CD4-positive, alpha-beta T cell treated with Interleukin-17A for 4 hours (primary cell): ENCODE results near the gene CLASP1.
"Not testable (repeated sequence)": the region's sequence is repeated elsewhere in the genome, so short reads cannot be mapped to it uniquely, and the experiment has no call there.

Experiments used
- DNase-seq: peaks from one replicate; pipeline ENCODE4 v3.0.0-alpha.2; 2020; ENCODE audit warnings: mixed read lengths

Gene CLASP1

DNA sequence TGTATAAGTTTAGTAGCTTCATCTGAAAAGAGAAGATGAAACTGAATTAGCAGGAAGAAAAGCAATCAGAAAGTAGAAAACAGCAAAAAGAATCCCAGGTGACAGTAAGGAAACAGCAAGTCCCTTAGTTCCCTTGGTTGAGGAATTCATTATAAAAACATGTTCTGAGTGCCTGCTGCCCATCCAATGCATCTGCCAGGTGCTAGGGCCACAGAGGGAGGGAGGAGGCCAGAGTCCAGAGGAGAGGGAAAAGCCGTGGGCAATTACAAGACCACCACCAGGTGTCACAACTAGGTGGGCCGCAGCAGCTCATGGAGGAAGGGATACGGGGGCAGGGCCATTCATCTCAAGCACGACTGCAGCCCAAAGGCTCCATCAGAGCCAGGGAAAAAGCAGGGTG lies 308.3 kb downstream of the CLASP1 start:
- no peak for DNase-seq

DNA sequence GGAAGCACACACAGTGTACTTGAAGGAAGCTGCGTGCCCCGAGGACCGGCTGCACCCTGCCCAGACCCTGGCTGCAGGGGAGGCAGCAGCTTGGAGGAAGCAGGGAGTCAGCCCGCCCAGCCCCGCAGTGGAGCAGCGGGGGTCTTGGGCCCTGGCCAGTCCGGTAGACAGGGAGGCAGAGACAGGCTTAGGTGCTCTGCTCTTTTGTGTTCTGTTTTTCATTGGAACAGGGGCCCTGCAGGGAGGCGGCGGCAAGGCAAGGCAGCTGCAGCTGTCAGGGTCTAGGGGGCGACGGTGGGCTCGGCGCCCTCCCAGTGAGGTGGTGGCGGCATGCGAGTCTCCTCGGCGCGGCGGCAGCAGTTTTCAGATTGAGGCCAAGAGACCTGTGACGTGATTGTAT lies 311.0 kb downstream of the CLASP1 start:
- DNase-seq, result no peak

DNA sequence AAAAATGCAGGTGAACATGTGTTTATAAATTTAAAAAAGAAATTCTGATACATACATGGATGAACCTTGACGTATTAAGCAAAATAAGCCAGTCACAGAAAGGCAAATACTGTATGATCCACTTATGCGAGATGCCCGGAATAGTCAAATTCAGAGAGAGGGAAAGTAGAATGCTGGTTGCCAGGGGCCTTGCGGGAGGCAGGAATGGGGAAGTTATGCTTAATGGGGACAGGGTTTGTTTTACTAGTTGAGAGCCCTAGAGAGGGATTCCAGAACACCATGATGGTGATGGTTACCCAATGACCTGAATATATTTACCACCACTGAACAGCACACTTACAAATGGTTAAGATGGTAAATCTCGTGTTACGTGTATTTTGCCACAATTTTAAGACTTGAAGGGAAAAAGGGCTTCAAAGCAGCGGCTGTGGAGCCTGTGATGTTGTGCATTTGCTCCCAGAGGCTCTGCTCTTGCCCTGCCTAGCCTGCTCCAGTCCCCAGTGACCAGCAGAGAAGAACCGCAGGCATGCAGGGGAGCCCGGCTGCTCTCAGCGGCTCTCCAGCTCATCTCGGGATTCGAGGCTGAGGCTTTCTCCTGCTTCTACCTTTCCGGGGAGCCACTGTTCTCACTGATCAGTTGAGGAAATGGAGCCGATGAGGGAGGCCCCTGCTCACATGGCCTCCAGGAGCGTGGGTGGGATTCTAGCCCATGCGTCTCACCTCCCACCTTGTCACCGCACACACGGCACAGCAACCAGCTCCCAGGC lies 312.6 kb downstream of the CLASP1 start:
- no peak for DNase-seq

DNA sequence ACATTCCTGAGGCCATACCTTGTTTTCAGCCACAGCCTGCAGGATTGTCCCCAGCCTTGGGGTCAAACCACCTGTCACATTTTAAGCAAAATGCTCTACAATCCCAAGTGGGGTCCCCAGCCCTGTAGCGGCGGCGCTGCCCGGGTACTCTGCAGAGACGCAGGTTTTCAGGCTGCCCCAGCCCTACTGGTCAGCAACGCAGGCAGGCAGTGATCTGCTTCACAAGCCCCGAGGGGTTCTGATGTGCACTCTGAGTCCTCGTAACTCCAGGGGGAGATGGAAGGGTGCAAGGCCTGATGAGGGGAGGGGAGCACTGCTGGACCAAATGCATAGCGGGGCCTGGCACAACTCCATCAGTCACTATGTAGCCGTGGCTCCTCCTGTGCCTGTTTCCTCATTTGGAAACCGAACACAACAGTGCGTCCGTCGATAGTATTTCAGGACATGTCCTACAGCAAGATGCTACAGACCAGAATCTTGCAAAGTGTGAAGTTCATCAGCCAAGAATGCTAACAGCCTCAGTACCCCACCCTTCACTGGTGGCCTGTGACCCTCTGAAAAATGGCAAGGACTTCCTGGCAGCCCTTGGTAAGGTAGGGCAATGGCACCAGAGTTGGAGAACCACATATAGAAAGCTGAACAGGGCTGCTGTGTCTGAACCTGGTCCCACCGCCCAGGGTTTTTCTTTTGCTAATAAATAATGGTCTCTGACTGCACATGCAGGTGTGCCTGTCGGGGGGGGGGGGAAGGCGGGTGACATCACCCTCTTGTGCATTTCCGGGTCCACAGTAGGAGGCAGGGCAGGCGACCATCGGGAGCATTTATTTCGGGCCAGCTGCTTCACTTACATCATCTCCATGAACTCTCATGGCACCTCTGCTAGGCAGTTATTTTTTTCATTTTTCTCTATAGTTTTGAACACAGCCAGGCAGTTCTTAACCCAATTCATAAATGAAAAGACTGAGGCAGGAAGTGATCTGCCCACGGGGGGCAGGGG lies 313.7 kb downstream of the CLASP1 start:
- no peak for DNase-seq

DNA sequence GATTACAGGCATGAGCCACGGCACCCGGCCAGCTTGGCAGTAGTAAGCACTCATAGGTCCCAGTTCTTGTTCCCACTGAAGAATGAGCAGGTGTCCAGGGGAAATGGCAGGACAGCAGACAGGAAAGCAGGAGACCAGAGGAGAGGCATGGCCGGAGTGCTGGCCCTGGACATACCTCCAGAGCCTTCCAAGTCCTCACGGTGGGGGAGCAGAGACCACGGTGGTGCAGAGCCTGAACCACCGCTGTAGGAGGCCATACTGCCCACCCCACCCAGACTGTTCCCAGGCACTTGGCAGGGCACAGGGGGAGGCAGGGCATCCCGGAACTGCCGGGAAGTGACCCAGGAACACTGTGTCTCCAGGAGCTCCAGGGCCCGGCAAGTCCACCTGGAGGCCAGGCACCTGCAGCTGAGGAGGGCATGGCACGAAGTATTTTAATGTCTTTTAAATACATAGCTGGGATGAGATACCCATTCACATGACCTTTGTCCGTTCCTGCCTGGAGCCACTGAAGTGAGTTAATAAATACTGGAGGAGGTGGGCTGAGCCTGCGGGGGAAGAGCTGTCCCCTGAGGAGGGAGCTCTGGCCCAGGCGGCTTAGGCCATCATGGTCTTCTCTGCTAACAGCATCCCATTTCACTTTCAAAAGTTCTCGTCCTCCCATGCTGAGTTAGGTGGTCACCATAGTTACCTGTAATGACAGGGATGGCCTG lies 314.5 kb downstream of the CLASP1 start:
- no peak for DNase-seq

DNA sequence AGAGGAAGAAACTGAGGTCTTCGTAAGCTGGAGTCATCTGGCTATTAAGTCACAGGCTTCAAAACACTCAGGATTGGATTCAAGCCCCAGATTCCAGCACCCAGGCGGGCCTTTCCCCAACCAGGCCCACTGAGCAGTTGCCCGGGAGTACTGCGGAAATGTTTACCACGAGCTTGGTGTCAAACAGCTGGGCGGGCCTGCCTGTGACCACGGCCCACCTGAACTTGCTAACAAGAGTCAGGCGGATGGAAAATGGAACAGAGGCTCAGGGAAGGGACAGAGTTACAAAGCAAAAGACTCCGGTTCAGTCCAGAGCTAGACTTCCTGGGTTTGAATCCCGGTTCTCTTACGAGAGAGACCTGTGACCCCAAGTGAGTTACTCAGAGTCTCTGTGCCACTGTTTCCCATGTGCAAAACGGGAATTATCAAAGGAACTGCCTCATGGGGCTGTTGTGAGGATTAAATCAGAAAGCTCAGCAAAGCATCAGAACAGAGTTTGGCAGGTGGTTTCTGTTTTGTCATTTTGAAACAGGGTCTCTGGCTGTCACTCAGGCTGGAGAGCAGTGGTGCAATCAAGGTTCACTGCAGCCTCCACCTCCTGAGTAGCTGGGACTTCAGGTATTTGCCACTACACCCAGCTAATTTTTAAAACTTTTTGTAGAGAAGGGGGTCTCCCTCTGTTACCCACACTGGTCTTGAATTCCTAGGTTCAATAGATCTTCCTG lies 315.3 kb downstream of the CLASP1 start:
- DNase-seq, result no peak

DNA sequence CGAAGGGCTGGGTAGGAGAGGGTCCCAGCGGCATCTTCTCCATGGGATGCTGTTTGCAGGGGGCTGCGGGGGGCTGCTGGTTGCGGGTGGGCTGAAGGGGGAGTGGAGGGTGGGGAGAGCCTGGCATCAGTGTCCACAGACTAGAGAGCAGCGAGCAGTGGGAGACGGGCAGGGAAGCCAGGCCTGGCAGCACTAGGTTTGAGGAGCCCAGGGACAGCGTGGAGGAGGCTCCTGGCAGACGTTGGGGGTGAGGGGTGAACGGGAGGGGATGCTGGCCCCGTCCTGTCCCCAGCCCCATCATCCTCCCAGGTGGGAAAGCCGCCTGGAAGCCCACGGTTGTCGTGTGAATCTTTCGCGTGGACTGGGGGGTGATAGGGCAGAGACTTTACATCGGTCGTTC lies 316.0 kb downstream of the CLASP1 start:
- DNase-seq, result no peak

DNA sequence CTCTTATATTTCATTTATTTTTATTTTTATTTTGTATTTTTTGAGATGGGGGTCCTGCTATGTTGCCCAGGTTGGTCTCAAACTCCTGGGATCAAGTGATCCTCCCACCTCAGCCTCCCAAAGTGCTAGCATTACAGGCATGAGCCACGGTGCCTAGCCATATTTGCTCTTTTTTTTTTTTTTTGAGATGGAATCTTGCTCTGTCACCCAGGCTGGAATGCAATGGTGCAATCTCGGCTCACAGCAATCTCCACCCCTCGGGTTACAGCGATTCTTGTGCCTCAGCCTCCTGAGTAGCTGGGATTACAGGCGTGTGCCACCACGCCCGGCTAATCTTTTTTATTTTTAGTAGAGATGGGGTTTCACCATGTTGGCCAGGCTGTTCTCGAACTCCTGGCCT lies 317.9 kb downstream of the CLASP1 start:
- DNase-seq, result not testable (repeated sequence)

DNA sequence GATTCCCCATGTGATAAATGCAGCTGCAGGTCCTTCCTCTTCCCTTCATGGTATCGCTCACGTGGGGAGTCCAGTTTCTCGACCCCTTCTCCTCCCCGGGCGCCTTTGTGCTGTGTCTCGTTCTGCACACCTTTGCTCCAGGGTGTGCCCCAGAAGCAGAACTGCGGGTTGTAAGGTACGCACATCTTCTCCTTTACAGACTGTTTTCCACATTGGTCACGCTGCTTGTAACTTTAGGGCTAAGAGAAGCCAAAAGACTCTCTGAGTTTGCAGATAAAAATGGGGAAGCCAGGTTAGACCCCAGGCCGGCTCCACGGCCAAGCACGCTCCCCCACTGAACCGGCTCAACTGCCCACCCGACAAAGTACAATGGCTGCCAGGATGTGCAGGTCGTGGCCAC lies 318.3 kb downstream of the CLASP1 start:
- no peak for DNase-seq

DNA sequence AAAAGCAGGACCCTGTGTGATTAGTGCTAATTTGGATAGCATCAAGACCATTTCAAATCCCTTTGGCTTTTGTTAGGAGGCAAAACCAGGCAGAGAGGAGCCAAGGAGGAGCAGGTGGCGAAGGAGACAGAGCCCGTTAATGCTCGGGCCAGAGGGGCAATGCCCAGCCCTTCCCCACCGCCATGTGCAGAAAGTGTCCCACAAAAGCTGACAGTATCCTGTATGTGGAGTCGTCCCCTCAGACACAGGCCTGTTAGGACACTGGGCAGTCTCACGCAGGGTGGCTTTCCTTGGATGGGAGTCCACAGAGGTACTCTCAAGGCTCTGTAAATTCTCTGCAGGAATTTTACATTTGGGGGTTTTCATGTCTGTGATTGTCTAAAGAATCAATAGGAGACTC lies 319.5 kb downstream of the CLASP1 start:
- DNase-seq, result no peak

DNA sequence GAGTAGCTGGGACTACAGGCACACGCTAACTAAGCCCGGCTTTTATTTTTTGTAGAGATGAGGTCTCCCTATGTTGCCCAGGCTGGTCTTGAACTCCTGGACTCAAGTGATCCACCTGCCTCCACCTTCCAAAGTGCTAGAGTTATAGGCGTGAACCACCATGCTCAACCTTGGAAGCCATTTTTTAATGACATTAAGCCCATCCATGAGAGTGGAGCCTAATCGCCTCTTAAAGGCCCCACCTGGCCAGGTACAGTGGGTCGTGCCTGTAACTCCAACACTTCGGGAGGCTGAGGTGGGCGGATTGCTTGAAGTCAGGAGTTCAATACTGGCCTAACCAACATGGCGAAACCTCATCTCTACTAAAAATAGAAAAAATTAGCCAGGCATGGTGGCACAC lies 322.6 kb downstream of the CLASP1 start:
- no peak for DNase-seq

DNA sequence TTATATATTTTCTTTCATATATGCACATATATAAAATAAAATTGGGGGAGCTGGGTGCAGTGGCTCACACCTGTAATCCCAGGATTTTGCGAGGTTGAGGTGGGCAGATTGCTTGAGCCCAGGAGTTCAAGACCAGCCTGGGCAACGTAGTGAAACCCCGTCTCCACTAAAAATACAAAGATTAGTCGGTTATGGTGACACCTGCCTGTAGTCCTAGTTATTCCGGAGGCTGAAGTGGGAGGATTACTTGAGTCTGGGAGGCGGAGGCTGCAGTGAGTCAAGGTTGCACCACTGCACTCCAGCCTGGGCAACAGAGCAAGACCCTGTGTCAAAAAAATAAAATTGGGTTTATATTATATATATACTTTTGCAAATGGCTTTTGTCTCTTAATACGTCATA lies 324.7 kb downstream of the CLASP1 start:
- no peak for DNase-seq

DNA sequence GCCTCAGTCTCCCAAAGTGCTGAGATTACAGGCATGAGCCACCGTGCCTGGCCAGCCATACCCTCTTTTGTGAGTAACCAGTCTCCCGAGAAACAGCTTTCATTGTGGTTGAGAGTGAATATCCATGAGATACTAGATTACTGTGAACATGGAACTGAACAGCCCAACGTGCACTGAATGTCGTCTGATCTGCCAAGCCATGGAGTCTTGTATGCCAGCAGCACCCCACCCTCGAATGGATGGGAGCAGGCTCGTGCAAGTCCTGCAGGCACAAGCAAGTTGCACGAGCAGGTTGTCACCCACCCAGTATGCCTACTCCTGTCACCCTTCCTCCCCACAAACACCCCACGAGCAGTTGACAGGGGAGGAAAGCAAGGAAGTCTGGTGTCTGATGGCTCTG lies 327.8 kb downstream of the CLASP1 start:
- no peak for DNase-seq

DNA sequence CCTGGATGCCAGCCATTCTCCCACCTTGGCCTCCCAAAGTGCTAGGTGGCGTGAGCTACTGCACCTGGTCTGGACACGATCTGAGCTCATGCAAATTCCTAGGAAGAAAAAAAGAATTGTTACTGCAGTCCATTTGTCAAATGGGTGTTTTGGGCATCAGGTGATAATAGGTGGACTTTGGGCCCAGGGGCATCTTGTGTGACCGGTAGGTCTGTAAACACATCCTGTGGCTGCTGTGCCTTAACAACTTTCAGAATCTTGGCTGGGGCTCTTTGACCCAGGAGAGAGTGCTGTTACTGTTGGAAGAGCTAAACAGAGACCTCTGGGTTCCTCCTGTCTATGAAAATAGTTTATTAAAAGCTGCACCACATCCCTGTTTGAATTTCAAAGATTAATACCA lies 329.3 kb downstream of the CLASP1 start:
- no peak for DNase-seq

DNA sequence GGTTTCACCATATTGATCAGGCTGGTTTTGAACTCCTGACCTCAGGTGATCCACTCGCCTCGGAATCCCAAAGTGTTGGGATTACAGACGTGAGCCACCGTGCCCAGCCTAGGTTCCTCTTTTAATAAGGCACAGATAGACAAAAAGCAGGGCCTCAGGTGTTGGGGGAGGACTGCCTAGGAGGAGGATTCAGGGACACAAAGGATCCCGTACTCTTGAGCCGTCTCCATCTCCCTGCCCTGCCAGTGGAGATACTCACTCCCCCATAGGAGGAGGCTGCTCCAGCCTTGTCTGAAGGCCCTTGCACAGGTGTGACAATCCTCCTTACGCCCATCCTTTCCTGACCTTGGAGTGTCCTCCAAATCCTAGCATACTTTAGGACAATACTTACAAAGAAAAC lies 332.3 kb downstream of the CLASP1 start:
- DNase-seq, result no peak

DNA sequence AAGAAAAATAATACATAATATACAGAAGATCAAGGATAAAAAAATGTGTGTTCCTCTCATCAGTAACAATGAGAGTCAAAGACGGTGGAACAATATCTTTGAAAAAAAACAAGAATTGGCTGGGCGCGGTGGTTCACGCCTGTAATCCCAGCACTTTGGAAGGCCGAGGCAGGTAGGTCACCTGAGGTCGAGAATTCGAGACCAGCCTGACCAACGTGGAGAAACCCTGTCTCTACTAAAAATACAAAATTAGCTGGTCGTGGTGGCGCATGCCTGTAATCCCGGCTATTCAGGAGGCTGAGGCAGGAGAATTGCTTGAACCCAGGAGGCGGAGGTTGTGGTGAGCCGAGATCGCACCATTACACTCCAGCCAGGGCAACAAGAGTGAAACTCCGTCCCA lies 335.6 kb downstream of the CLASP1 start:
- DNase-seq, result not testable (repeated sequence)

DNA sequence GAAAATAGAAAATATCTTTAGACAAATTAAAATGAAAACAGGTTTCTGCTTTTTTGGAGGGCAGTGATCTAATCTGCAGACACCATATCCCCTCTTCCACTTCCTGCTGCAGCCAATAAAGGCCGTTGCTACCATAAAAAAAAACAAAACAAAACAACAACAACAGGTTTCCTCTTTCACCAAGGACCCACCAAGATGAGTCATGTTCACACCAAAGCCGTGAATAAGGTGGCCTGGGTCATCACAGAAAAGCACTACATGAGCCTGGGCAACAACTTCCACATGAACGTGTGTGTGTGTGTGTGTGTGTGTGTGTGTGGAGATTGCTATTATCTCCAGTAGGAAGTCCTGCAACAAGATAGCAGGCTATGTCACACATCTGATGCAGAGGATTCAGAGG lies 339.5 kb downstream of the CLASP1 start:
- no peak for DNase-seq

DNA sequence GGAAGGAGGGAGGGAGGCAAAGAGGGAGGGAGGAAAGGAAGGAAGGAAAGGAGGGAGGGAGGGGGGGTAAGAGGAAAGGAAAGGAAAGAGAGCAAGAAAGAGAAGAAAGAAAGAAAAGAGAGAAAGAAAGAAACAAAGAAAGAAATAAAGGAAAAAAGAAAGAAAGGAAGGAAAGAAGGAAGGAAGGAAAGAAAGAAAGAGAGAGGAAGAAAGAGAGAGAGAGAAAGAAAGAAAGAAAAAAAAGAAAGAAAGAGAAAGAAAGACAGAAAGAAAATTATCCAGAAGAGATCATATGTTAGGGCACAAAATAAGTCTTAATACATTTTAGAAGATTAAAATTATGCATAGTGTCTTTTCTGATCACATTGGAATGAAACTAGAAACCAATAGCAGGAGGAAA lies 339.9 kb downstream of the CLASP1 start:
- no peak for DNase-seq

DNA sequence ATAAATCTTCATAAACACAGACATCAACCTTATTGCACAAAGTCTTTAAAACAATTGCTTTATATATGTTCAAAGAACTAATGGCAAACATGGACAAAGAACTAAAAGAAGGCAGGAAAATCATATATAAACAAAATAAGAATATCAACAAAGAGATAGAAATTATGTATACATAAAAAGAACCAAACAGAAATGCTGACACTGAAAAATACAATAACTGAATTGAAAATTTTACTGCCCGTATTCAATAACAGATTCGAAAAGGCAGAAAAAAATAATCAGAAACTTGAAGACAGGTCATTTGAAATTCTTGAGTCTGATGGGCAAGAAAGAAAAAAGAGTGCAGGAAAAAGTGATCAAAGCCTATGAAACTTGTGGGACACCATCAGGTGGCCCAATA lies 342.2 kb downstream of the CLASP1 start:
- DNase-seq, result no peak

DNA sequence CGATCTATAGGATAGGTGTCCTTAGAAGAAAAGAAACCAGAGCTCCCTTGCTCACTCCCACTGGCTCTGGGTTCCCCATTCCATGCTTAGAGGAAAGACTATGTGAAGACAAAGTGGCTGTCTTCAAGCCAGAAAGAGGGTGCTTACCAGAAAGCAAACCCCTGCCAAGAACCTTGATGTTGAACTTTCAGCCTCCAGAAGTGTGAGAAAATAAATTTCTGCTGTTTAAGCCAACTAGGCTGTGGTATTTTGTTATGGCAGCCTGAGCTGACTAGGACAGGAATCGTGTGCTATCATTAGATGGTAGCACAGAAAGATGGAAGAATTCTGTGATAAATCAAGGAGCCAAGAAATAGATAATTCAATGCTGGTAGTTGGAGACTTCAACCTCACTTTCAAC lies 344.3 kb downstream of the CLASP1 start:
- no peak for DNase-seq

DNA sequence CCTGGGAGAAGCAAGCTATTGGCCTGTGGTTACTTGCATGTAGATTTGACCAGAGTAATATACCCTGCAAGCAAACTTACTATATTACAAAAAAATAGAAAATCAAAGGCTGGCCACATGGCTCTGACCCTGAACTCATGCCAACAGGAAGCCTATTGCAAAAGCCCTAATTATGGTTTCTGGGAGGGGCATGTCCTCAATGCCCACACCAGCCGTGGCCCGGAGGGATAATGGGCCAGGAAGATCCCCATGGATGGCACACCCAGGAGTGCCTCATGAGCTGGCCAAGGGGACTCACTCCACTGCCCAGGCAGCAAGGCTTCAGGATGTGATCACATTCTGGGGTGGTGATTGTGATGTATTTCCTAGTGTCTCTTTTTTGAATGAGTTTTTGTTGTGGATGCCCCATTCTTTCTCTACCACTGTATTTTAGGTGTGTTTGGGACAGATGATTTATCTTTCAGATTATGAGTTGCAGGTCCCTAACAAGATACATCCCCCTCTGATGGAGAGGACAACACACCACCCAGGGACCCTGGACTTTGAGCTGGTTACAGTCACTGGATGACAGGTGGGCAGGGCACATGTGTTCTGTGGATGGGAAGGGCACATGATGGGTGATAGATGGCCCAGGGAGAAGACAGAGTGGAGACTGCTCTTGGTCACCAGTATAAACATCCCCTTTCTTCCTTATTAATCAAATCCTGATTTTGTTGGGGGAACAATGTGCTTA lies 345.6 kb downstream of the CLASP1 start:
- DNase-seq, result no peak

DNA sequence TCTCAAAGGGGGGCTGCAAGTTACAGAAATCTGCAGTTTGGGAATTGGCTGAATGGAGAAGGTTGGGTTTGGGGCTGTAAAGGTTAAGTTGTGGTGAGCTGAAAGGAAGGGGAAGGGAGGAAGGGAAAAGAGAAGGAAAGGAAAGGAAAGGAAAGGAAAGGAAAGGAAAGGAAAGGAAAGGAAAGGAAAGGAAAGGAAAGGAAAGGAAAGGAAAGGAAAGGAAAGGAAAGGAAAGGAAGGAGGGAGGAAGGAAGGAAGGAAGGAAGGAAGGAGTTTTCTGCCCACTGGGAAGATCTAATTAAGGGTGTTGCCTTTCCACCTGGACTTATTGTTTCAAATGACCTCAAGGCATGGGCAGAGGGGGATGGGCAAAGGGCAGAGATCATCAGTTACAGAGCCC lies 348.1 kb downstream of the CLASP1 start:
- not testable (repeated sequence) for DNase-seq
